HG03575 (cell line): ENCODE measurements around the gene LGALS7.

Experiments
- ATAC-seq: cut with Tn5 transposase; IDR thresholded peaks from one replicate; pipeline ENCODE4 v1.9.1; 2021; ENCODE audit not compliant: unreplicated experiment, insufficient number of reproducible peaks, low FRiP score; ENCODE audit errors: extremely low read depth

Gene LGALS7

GRCh38 chr19:38730731-38731589 lies 42.4 kb downstream of the LGALS7 start:
- ATAC-seq: no peak

- no peak for ATAC-seq
Measured at GRCh38 chr19:38730470-38730730, 42.9 kb downstream of the LGALS7 start.

GRCh38 chr19:38729653-38730469 lies 43.5 kb downstream of the LGALS7 start:
- no peak for ATAC-seq

GRCh38 chr19:38728752-38729541 lies 44.4 kb downstream of the LGALS7 start:
- no peak for ATAC-seq

DNA sequence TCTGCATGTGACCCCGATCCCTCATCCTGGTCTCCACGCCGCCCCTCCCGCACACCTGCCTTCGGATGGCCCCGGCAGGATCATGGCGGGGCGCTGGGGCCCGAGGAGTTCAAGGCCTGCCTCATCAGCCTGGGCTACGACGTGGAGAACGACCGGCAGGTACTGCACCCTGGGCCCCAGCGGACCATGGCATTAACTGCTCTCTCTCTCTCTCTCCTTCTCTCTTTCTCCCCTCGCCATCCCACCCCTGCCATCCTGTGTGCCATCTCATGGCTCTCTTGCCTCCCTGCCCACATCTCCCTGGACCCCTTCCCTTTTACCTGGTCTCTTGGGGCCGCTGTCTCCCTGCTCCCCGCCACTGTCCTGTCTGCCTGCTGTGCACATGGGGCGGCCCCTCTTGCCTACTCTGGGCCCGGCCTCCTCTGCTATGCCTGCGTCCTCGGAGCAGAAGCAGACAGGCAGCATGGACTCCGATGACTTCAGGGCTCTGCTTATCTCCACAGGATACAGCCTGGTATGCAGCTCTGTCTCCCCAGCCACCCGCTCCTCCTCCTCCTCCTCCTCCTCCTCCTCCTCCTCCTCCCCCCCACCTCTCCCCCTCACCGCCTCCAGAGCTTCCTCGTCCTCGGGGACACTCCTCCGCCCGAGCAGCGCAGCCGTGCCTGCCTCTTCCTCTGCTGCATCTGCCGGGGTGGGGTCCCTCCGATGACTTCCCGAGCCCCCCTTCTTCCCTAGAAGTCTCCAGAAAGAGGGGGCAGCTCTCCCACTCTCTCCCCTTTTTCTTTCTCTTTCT lies 45.3 kb downstream of the LGALS7 start:
- ATAC-seq: no peak

DNA sequence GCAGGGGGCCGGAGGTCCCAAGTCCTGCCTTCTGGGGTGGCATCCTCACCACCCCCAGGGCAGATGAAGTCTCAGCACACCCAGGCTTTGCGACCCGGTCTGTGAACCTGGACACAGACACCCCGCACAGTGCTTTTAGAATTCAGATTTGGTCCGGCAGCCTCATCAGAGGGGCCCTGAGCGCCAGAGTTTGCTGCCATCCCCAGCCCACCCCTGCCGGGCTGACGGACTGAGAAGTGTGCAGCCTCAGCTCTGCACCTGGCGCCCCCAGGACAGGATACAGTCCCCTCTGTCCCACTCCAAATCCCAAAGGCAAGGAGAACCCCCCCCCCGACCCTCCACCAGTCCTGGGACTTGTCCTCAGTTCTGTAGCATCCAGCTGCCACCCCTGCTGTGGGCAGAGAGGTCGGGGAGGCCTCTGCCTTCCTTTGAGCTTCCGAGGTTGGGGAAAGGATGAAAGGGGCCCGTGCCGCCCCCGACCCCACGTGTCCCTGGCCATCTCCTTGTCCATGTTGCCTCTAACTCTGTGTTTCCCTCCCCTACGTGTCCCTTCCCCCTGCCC lies 45.9 kb downstream of the LGALS7 start:
- ATAC-seq: no peak

GRCh38 chr19:38726761-38727301 lies 46.5 kb downstream of the LGALS7 start:
- ATAC-seq: no peak

DNA sequence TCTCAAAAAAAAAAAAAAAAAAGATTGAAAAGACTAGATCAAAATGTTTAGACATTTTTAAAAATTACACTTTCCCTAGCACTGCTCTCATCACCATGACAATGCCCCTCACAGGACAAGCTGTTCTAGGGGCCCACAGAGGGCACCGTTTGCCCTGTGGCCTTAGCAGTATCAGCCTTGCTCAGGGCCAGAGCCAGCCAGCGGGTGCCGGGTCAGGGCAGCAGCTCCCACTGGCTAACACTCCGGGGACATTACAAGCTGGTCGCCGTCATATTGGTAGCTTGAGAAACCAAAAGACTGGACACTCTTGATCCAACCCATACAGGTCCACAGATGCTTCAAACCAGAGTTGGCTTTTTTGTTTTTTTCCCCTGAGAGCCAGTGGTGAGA lies 47.0 kb downstream of the LGALS7 start:
- ATAC-seq: no peak

DNA sequence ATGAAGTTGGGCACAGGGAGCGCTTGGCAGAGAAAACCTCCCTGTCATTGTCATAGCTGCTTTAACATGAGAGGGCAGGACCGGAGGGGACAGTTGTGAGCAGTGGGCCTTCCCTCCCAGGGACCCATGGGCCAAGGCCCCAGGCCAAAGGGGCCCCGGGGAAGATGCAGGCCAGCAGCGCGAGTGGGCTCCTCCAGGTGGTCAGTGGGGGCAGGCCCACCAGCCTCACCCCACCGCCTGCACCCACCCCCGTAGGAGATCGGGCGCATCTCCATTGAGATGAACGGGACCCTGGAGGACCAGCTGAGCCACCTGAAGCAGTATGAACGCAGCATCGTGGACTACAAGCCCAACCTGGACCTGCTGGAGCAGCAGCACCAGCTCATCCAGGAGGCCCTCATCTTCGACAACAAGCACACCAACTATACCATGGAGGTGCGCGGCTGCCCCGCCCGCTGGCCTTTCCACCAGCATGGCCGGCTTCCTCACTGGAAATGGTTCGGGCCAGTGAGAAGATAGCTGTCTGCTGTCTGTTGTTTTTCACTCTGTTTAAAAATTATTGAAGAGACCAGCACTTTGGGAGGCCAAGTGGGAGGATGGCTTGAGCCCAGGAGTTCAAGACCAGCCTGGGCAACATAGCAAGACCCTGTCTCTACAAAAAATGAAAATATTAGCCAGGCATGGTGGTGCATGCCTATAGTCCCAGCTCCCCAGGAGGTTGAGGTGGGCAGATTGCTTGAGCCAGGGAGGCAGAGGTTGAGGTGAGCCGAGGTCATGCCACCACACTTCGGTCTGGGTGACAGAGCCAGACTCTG lies 47.6 kb downstream of the LGALS7 start:
- ATAC-seq: no peak

DNA sequence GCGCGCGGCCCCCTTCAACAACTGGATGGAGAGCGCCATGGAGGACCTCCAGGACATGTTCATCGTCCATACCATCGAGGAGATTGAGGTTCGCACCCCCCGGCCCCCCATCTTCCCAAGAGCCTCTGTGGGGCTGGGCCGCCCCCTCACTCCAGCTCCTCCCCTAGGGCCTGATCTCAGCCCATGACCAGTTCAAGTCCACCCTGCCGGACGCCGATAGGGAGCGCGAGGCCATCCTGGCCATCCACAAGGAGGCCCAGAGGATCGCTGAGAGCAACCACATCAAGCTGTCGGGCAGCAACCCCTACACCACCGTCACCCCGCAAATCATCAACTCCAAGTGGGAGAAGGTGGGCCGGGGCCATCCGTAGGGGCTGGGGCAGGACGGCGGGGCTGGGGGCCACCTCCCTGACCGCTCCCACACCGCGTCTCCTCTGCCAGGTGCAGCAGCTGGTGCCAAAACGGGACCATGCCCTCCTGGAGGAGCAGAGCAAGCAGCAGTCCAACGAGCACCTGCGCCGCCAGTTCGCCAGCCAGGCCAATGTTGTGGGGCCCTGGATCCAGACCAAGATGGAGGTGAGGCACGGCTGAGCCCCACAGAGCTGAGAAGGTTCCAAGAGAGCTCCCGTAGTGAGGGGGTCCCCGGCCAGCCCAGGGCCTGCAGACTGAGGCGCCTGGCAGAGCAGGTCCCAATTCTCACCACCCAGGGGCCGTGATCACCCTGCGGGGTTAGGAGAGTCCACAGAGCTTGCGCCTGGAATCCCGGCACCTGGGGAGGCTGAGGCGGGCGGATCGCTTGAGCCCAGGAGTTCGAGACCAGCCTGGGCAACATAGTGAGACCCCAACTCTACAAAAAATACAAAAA lies 49.1 kb downstream of the LGALS7 start:
- no peak for ATAC-seq

- ATAC-seq: no peak
Measured at GRCh38 chr19:38723606-38723965, 49.7 kb downstream of the LGALS7 start.

- no peak for ATAC-seq
Measured at GRCh38 chr19:38722947-38723605, 50.2 kb downstream of the LGALS7 start.

DNA sequence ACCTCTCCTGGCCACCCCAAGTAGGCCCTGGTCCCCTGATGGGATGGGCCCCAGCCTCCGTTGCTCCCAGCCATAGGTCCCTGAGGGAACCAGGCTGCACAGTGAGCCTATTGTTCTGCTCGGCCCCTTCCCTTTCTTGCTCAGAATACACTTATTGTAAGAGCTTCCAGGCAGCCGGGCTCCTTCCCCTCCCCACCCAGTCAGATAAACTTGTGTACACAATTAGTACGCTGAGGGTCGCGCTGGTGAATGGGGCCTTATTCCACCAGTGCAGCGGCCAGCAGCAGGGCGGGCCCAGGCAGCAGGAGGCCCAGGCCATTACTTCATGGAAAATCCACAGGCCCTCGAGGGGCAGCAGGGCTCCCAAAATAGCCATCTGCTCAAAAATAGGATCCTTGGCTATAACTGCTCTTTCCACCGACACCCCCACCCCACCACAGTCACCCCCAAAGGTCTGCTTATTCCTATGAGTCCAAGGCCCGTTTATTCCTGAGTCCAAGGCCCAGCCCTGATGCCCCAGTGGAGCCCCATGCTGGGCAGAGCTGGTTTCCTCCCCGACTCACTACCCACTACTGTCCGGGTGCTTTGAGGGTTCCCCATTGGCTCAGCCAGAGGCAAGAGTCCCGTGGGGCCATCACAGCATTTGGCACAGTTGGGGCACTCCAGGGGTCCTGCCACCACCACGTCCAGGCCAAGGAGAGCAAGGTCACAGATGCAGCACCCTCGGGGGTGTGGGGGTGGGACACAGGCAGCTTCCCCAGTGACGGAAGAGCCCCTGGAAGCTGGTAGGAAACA lies 51.1 kb downstream of the LGALS7 start:
- ATAC-seq: no peak

DNA sequence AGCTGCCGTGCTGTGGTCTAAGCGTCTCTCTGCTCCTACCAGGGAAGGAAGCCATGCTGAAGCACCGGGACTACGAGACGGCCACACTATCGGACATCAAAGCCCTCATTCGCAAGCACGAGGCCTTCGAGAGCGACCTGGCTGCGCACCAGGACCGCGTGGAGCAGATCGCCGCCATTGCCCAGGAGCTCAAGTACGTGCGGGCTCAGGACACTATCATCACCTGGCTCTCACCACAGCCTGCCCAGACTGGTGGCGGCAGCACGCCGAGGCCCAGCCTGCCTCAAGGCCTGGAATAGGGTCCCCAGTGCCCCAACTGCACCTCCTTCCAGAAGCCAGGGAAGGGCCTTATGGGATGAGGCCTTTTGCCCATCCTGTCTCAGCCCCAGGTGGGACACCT lies 51.8 kb downstream of the LGALS7 start:
- ATAC-seq: no peak
